Measurements from ENCODE around the gene HOXC10. TPM values are rescaled to one million over a fixed set of nuclear protein-coding genes. Genes with fewer than 3 reads are reported as not detected.

HOXC10 gene
- total and polyA plus RNA-seq, 7 donors = not detected

GRCh38 chr12:53994264-53995001 is 9.5 kb downstream of the HOXC10 start:
- Histone ChIP-seq H3K36me3 (no peaks in the 10 kb centered on the region), H3K9me3 (no peaks in the 10 kb centered on the region), H3K27me3 (peaks cover 90 to 100% (median 100%) of the 10 kb centered on the region in 3 donors), H3K4me3 (peak overlapping the region in 1 of 4 donors; percentile 50), H3K27ac (no peak overlapping the region), H3K4me1 (peaks cover 0 to 29% (median 24%) of the 10 kb centered on the region in 4 donors)
- no peak for DNase-seq
- intact Hi-C loops (cut with DNase I) = no loop called here
- TF ChIP-seq EP300 (IDR thresholded peaks at IDR 0.05) = no peak
- TF ChIP-seq POLR2AphosphoS5 (IDR thresholded peaks at IDR 0.05) = no peak
- TF ChIP-seq CTCF (IDR thresholded peaks at IDR 0.05) = no peak
- no peak for TF ChIP-seq POLR2A (IDR thresholded peaks at IDR 0.05)
- WGBS, 2 donors = 5% methylated on average over 60 of the region's 60 CpGs

- Histone ChIP-seq H3K4me3 (peak overlapping the region in 3 of 4 donors; percentile 40 to 50 (median 44)), H3K36me3 (no peaks in the 10 kb centered on the region), H3K27ac (no peak overlapping the region), H3K9me3 (no peaks in the 10 kb centered on the region), H3K27me3 (peaks cover 95 to 100% (median 100%) of the 10 kb centered on the region in 3 donors), H3K4me1 (peaks cover 0 to 35% (median 28%) of the 10 kb centered on the region in 4 donors)
- intact Hi-C loops (cut with DNase I) = no loop called here
- WGBS, 2 donors = 4 to 5% methylated on average over 17 of the region's 17 CpGs
- no peak for DNase-seq
- TF ChIP-seq CTCF (IDR thresholded peaks at IDR 0.05) (no peak), POLR2A (IDR thresholded peaks at IDR 0.05) (no peak), POLR2AphosphoS5 (IDR thresholded peaks at IDR 0.05) (no peak), EP300 (IDR thresholded peaks at IDR 0.05) (no peak)
These were observed 10.0 kb downstream of the HOXC10 start for GRCh38 chr12:53995002-53995377.

- Histone ChIP-seq H3K4me1 (peaks cover 0 to 41% (median 35%) of the 10 kb centered on the region in 4 donors), H3K36me3 (no peaks in the 10 kb centered on the region), H3K4me3 (peak overlapping the region; percentile 17 to 50 (median 42)), H3K27me3 (peaks cover 97 to 100% (median 100%) of the 10 kb centered on the region in 3 donors), H3K27ac (no peak overlapping the region), H3K9me3 (no peaks in the 10 kb centered on the region)
- WGBS, 2 donors = 2 to 3% methylated on average over 48 of the region's 48 CpGs
- TF ChIP-seq CTCF (IDR thresholded peaks at IDR 0.05) = no peak
- no peak for TF ChIP-seq EP300 (IDR thresholded peaks at IDR 0.05)
- TF ChIP-seq POLR2AphosphoS5 (IDR thresholded peaks at IDR 0.05) = peak in 1 of 4 donors; percentile 21
- intact Hi-C loops (cut with DNase I) = no loop called here
- DNase-seq = no peak
These were observed 10.7 kb downstream of the HOXC10 start for GRCh38 chr12:53995378-53996239.

- H3K4me1 ChIP-seq = peaks cover 0 to 43% (median 37%) of the 10 kb centered on the region in 4 donors
- intact Hi-C loops (cut with DNase I) = no loop called here
- no peaks in the 10 kb centered on the region for H3K9me3 ChIP-seq
- H3K27me3 ChIP-seq = peaks cover 97 to 100% (median 100%) of the 10 kb centered on the region in 3 donors
- no peak overlapping the region for H3K27ac ChIP-seq
- WGBS, 2 donors = 38 to 49% methylated on average over 29 of the region's 29 CpGs
- no peaks in the 10 kb centered on the region for H3K36me3 ChIP-seq
- H3K4me3 ChIP-seq = peak overlapping the region in 3 of 4 donors; percentile 40 to 50 (median 44)
- no peak for DNase-seq
- TF ChIP-seq POLR2A (IDR thresholded peaks at IDR 0.05) (no peak), CTCF (IDR thresholded peaks at IDR 0.05) (no peak), POLR2AphosphoS5 (IDR thresholded peaks at IDR 0.05) (no peak), EP300 (IDR thresholded peaks at IDR 0.05) (no peak)
These were observed 11.6 kb downstream of the HOXC10 start for GRCh38 chr12:53996240-53997203.
